ENCODE data around the gene RREB1. TPM values are rescaled to one million over a fixed set of nuclear protein-coding genes. Genes with fewer than 3 reads are reported as not detected.

Gene RREB1
- total RNA-seq, 1 experiment from 2014 or later: 30.7 TPM

- in situ Hi-C loops (cut with HindIII; ENCODE audit: low pct_unique_long_range_greater_than_20kb, low sequenced_read_pairs): no loop called here
- no peak for ATAC-seq
Observed at GRCh38 chr6:7184502-7184901, 76.7 kb downstream of the RREB1 start.

GRCh38 chr6:7185561-7185960 is 77.8 kb downstream of the RREB1 start:
- POLR2A ChIA-PET: no interaction called here
- in situ Hi-C loops (cut with HindIII; ENCODE audit: low pct_unique_long_range_greater_than_20kb, low sequenced_read_pairs) (no loop called here), intact Hi-C loops (cut with micrococcal nuclease; ENCODE audit: unreplicated experiment) (no loop called here)
- ATAC-seq (no peak), DNase-seq (ENCODE audit: low read depth, low spot score) (no peak)
- BruUV-seq (replicated peaks): no TSS peak
- Histone ChIP-seq H3K27me3 (ENCODE audit: control insufficient read depth, insufficient read depth, low read length) (no peaks in the 10 kb centered on the region), H3K9me3 (ENCODE audit: control insufficient read depth, insufficient read depth, low read depth, low read length) (no peaks in the 10 kb centered on the region), H3K36me3 (ENCODE audit: control insufficient read depth, insufficient read depth, low read length) (peaks cover 29% of the 10 kb centered on the region), H3K27ac (ENCODE audit: low read length) (no peak overlapping the region), H3K4me3 (ENCODE audit: low read depth in 2 of 2, low read length in 2 of 2) (no peak overlapping the region), H3K4me1 (ENCODE audit: control insufficient read depth, insufficient read depth, low read length) (no peaks in the 10 kb centered on the region)
- CTCF ChIA-PET: no interaction called here
- TF ChIP-seq, protein P1, sequence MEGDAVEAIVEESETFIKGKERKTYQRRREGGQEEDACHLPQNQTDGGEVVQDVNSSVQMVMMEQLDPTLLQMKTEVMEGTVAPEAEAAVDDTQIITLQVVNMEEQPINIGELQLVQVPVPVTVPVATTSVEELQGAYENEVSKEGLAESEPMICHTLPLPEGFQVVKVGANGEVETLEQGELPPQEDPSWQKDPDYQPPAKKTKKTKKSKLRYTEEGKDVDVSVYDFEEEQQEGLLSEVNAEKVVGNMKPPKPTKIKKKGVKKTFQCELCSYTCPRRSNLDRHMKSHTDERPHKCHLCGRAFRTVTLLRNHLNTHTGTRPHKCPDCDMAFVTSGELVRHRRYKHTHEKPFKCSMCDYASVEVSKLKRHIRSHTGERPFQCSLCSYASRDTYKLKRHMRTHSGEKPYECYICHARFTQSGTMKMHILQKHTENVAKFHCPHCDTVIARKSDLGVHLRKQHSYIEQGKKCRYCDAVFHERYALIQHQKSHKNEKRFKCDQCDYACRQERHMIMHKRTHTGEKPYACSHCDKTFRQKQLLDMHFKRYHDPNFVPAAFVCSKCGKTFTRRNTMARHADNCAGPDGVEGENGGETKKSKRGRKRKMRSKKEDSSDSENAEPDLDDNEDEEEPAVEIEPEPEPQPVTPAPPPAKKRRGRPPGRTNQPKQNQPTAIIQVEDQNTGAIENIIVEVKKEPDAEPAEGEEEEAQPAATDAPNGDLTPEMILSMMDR (IDR thresholded peaks at IDR 0.05): no peak
- no peak for TF ChIP-seq TCF7L2 (IDR thresholded peaks at IDR 0.05; ENCODE audit: low read depth, low read length)
- no peak for TF ChIP-seq REST (IDR thresholded peaks at IDR 0.05; ENCODE audit: insufficient read depth in 1 of 2, low read depth in 2 of 2, low read length in 1 of 2)
- TF ChIP-seq SIN3A (IDR thresholded peaks at IDR 0.05; ENCODE audit: borderline replicate concordance, insufficient read depth, low read depth, low read length): no peak
- no peak for TF ChIP-seq POLR2AphosphoS5 (IDR thresholded peaks at IDR 0.05; ENCODE audit: low read depth, low read length)

More at GRCh38 chr6:7184502-7184901, 76.7 kb downstream of the RREB1 start:
- intact Hi-C loops (cut with micrococcal nuclease; ENCODE audit: unreplicated experiment): no loop called here
- Histone ChIP-seq H3K36me3 (ENCODE audit: control insufficient read depth, insufficient read depth, low read length) (peaks cover 21% of the 10 kb centered on the region; the same call in 1 of the 2 replicates), H3K27me3 (ENCODE audit: control insufficient read depth, insufficient read depth, low read length) (no peaks in the 10 kb centered on the region), H3K4me3 (ENCODE audit: low read depth in 2 of 2, low read length in 2 of 2) (no peak overlapping the region), H3K9me3 (ENCODE audit: control insufficient read depth, insufficient read depth, low read depth, low read length) (no peaks in the 10 kb centered on the region), H3K27ac (ENCODE audit: low read length) (no peak overlapping the region), H3K4me1 (ENCODE audit: control insufficient read depth, insufficient read depth, low read length) (no peaks in the 10 kb centered on the region)
- DNase-seq (ENCODE audit: low read depth, low spot score): no peak
- CTCF ChIA-PET: no interaction called here
- BruUV-seq (replicated peaks): no TSS peak
- POLR2A ChIA-PET: no interaction called here
- no peak for TF ChIP-seq SIN3A (IDR thresholded peaks at IDR 0.05; ENCODE audit: borderline replicate concordance, insufficient read depth, low read depth, low read length)
- TF ChIP-seq, protein P1 (IDR thresholded peaks at IDR 0.05): no peak
- no peak for TF ChIP-seq POLR2AphosphoS5 (IDR thresholded peaks at IDR 0.05; ENCODE audit: low read depth, low read length)
- no peak for TF ChIP-seq REST (IDR thresholded peaks at IDR 0.05; ENCODE audit: insufficient read depth in 1 of 2, low read depth in 2 of 2, low read length in 1 of 2)
- no peak for TF ChIP-seq TCF7L2 (IDR thresholded peaks at IDR 0.05; ENCODE audit: low read depth, low read length)
